GM23338 (cell line): Measurements from ENCODE around the gene MAPKAPK2. TPM values are rescaled to one million over a fixed set of nuclear protein-coding genes. Genes with fewer than 3 reads are reported as not detected.

Experiments
- ATAC-seq: fragments of 200-7000 bp; cut with Tn5 transposase; 3 replicates; pipeline ENCODE4 v1.9.1; 2020
- DNase-seq: peaks from one replicate; pipeline ENCODE4 v3.0.0-alpha.2; 2015; ENCODE audit warnings: low spot score
- H2AFZ ChIP-seq: fragments of 200-600 bp; sonication (generic); 2 replicates; pipeline ENCODE4 v1.8.0; 2016; ENCODE audit warnings: antibody characterized with exemption, mild to moderate bottlenecking, moderate library complexity
- H3F3A ChIP-seq: fragments of 200-600 bp; sonication (generic); replicated peaks from 2 replicates; pipeline ENCODE4 v1.8.0; 2017; ENCODE audit warnings: antibody characterized with exemption, mixed run types, low read depth
- H3K27ac ChIP-seq: fragments of 200-600 bp; sonication (generic); 2 replicates; pipeline ENCODE4 v1.6.1; 2016; ENCODE audit warnings: low read depth
- H3K27me3 ChIP-seq: fragments of 200-600 bp; sonication (generic); 2 replicates; pipeline ENCODE4 v1.8.0; 2016; ENCODE audit warnings: mild to moderate bottlenecking, mixed run types, moderate library complexity; ENCODE audit not compliant: insufficient read depth
- H3K36me3 ChIP-seq: fragments of 200-600 bp; sonication (generic); 2 replicates; pipeline ENCODE4 v1.8.0; 2016; ENCODE audit warnings: mild to moderate bottlenecking; ENCODE audit not compliant: insufficient read depth
- H3K4me1 ChIP-seq: fragments of 200-600 bp; sonication (generic); 2 replicates; pipeline ENCODE4 v1.8.0; 2016; ENCODE audit warnings: mild to moderate bottlenecking, moderate library complexity; ENCODE audit not compliant: insufficient read depth
- H3K4me2 ChIP-seq: fragments of 200-600 bp; sonication (generic); 2 replicates; pipeline ENCODE4 v1.7.1; 2017; ENCODE audit warnings: mixed run types
- H3K4me3 ChIP-seq: fragments of 200-600 bp; sonication (generic); 2 replicates; pipeline ENCODE4 v1.6.1; 2016; ENCODE audit warnings: mixed run types
- H3K79me2 ChIP-seq: fragments of 200-600 bp; sonication (generic); replicated peaks from 2 replicates; pipeline ENCODE4 v1.8.0; 2017; ENCODE audit warnings: mild to moderate bottlenecking; ENCODE audit not compliant: insufficient read depth
- H3K9me2 ChIP-seq: fragments of 200-600 bp; sonication (generic); 2 replicates; pipeline ENCODE4 v1.8.0; 2017; ENCODE audit not compliant: insufficient read depth
- H4K20me1 ChIP-seq: fragments of 200-600 bp; sonication (generic); replicated peaks from 2 replicates; pipeline ENCODE4 v1.8.0; 2017; ENCODE audit warnings: mild to moderate bottlenecking; ENCODE audit not compliant: insufficient read depth
- H3K27ac Mint-ChIP-seq: 2 replicates; pipeline ENCODE4 v1.8.0; 2020; ENCODE audit warnings: inconsistent platforms, mild to moderate bottlenecking, moderate library complexity, mixed read lengths
- H3K27me3 Mint-ChIP-seq: 3 replicates; pipeline ENCODE4 v1.8.0; 2022; ENCODE audit warnings: low read depth, mild to moderate bottlenecking, moderate library complexity, mixed read lengths, inconsistent platforms; ENCODE audit not compliant: insufficient read depth, poor library complexity
- H3K36me3 Mint-ChIP-seq: 3 replicates; pipeline ENCODE4 v1.8.0; 2021; ENCODE audit warnings: low read depth, mild to moderate bottlenecking, inconsistent platforms, moderate library complexity, mixed read lengths
- H3K4me1 Mint-ChIP-seq: 3 replicates; pipeline ENCODE4 v1.8.0; 2020; ENCODE audit warnings: mild to moderate bottlenecking, inconsistent platforms, mixed read lengths
- H3K4me3 Mint-ChIP-seq: 3 replicates; pipeline ENCODE4 v1.8.0; 2021; ENCODE audit warnings: moderate library complexity, mild to moderate bottlenecking, inconsistent platforms, mixed read lengths
- H3K9me3 Mint-ChIP-seq: 3 replicates; pipeline ENCODE4 v1.8.0; 2020; ENCODE audit warnings: moderate library complexity, mild to moderate bottlenecking, inconsistent platforms, mixed read lengths
- CREB1 ChIP-seq: fragments of 250-450 bp; sonication (Bioruptor Pico); IDR thresholded peaks from 2 replicates; pipeline ENCODE4 v1.5.0; 2020; ENCODE audit warnings: low read depth, mild to moderate bottlenecking, moderate library complexity
- ETS1 ChIP-seq: IDR thresholded peaks from 2 replicates; pipeline ENCODE4 v1.6.1; 2016; ENCODE audit warnings: antibody characterized with exemption
- EZH2 ChIP-seq: fragments of 200-600 bp; sonication (generic); IDR thresholded peaks from one replicate; pipeline ENCODE4 v1.8.0; 2017; ENCODE audit warnings: antibody characterized with exemption, mild to moderate bottlenecking, low read depth; ENCODE audit not compliant: unreplicated experiment
- EZH2phosphoT487 ChIP-seq: fragments of 200-600 bp; sonication (generic); IDR thresholded peaks from one replicate; pipeline ENCODE4 v1.8.1; 2018; ENCODE audit warnings: antibody characterized with exemption; ENCODE audit not compliant: unreplicated experiment
- NANOG ChIP-seq: IDR thresholded peaks from 2 replicates; pipeline ENCODE4 v1.6.1; 2016; ENCODE audit warnings: antibody characterized with exemption, borderline replicate concordance
- POLR2AphosphoS5 ChIP-seq: IDR thresholded peaks from 2 replicates; pipeline ENCODE4 v1.6.1; 2016; ENCODE audit warnings: antibody characterized with exemption, low read depth
- REST ChIP-seq: IDR thresholded peaks from one replicate; pipeline ENCODE4 v1.6.1; 2018; ENCODE audit warnings: antibody characterized with exemption; ENCODE audit not compliant: unreplicated experiment
- STAT1 ChIP-seq: IDR thresholded peaks from one replicate; pipeline ENCODE4 v1.6.1; 2016; ENCODE audit warnings: antibody characterized with exemption; ENCODE audit not compliant: unreplicated experiment
- ZNF114 ChIP-seq: fragments of 250-450 bp; sonication (Bioruptor Pico); IDR thresholded peaks from 2 replicates; pipeline ENCODE4 v1.5.0; 2020; ENCODE audit warnings: mild to moderate bottlenecking, moderate library complexity
- ZNF331 ChIP-seq: fragments of 250-450 bp; sonication (Bioruptor Pico); IDR thresholded peaks from 2 replicates; pipeline ENCODE4 v1.5.0; 2020; ENCODE audit warnings: low read depth, mild to moderate bottlenecking, moderate library complexity
- polyA plus RNA-seq: library from polyadenylated mRNA; unstranded; fragments of >200 nt; fragmentation: Nextera tagmentation; extraction: Ambion mirVana; gene quantifications from 2 replicates; pipeline ENCODE4 v1.2.1, GENCODE V29; 2016
- total RNA-seq: library from RNA; depleted of rRNA; stranded (reverse); fragments of >200 nt; shearing (Covaris generic); gene quantifications from 2 replicates; pipeline ENCODE4 v1.2.3, GENCODE V29; 2014
- TF ChIP-seq, protein P1 (sequence below): fragments of 250-450 bp; sonication (Bioruptor Pico); IDR thresholded peaks from 2 replicates; pipeline ENCODE4 v1.5.0; 2020; ENCODE audit warnings: mild to moderate bottlenecking, moderate library complexity

MAPKAPK2 gene
- total and polyA plus RNA-seq, 2 experiments from 2014 or later = 10.1 to 30.4 TPM

DNA sequence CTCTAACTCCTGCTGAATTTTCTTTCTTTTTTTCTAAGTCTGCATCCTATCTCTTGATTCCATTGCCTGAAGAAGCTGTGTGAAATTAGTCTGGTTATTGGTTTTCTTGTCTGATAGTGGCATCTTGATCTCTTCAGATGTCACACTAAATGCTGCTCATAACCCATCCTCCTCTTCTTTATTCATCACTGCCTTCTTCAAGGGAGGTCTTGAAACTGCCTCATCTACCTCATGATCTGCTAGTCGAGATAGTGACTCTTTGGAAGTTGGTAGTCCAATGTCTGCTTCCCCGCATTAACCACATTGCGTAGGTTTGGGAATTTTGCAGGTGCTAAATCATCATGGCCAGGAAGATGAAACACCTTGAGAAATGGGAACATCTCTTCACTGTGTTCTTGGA is 33.7 kb upstream of the MAPKAPK2 start:
- Histone ChIP-seq H3K4me3 (no peak overlapping the region), H3K27ac (no peak overlapping the region), H3K4me2 (no peak overlapping the region), H3K36me3 (no peaks in the 10 kb centered on the region), H3K4me1 (peaks cover 5% of the 10 kb centered on the region; the same call in 1 of the 2 replicates), H3K79me2 (no peaks in the 10 kb centered on the region), H2AFZ (no peak overlapping the region), H4K20me1 (peaks cover 4% of the 10 kb centered on the region; the same call in 1 of the 2 replicates), H3K9me2 (0 out of 2 replicates have a peak, but pooled peaks cover 9% of the 10 kb centered on the region), H3K27me3 (no peaks in the 10 kb centered on the region), H3F3A (no peaks in the 10 kb centered on the region)
- TF ChIP-seq ETS1 (no peak), CREB1 (CRISPR knock-in tag) (no peak), REST (no peak), EZH2 (no peak), STAT1 (no peak), ZNF331 (CRISPR knock-in tag) (no peak), EZH2phosphoT487 (no peak), NANOG (no peak), ZNF114 (no peak), POLR2AphosphoS5 (no peak)
- TF ChIP-seq, protein P1, sequence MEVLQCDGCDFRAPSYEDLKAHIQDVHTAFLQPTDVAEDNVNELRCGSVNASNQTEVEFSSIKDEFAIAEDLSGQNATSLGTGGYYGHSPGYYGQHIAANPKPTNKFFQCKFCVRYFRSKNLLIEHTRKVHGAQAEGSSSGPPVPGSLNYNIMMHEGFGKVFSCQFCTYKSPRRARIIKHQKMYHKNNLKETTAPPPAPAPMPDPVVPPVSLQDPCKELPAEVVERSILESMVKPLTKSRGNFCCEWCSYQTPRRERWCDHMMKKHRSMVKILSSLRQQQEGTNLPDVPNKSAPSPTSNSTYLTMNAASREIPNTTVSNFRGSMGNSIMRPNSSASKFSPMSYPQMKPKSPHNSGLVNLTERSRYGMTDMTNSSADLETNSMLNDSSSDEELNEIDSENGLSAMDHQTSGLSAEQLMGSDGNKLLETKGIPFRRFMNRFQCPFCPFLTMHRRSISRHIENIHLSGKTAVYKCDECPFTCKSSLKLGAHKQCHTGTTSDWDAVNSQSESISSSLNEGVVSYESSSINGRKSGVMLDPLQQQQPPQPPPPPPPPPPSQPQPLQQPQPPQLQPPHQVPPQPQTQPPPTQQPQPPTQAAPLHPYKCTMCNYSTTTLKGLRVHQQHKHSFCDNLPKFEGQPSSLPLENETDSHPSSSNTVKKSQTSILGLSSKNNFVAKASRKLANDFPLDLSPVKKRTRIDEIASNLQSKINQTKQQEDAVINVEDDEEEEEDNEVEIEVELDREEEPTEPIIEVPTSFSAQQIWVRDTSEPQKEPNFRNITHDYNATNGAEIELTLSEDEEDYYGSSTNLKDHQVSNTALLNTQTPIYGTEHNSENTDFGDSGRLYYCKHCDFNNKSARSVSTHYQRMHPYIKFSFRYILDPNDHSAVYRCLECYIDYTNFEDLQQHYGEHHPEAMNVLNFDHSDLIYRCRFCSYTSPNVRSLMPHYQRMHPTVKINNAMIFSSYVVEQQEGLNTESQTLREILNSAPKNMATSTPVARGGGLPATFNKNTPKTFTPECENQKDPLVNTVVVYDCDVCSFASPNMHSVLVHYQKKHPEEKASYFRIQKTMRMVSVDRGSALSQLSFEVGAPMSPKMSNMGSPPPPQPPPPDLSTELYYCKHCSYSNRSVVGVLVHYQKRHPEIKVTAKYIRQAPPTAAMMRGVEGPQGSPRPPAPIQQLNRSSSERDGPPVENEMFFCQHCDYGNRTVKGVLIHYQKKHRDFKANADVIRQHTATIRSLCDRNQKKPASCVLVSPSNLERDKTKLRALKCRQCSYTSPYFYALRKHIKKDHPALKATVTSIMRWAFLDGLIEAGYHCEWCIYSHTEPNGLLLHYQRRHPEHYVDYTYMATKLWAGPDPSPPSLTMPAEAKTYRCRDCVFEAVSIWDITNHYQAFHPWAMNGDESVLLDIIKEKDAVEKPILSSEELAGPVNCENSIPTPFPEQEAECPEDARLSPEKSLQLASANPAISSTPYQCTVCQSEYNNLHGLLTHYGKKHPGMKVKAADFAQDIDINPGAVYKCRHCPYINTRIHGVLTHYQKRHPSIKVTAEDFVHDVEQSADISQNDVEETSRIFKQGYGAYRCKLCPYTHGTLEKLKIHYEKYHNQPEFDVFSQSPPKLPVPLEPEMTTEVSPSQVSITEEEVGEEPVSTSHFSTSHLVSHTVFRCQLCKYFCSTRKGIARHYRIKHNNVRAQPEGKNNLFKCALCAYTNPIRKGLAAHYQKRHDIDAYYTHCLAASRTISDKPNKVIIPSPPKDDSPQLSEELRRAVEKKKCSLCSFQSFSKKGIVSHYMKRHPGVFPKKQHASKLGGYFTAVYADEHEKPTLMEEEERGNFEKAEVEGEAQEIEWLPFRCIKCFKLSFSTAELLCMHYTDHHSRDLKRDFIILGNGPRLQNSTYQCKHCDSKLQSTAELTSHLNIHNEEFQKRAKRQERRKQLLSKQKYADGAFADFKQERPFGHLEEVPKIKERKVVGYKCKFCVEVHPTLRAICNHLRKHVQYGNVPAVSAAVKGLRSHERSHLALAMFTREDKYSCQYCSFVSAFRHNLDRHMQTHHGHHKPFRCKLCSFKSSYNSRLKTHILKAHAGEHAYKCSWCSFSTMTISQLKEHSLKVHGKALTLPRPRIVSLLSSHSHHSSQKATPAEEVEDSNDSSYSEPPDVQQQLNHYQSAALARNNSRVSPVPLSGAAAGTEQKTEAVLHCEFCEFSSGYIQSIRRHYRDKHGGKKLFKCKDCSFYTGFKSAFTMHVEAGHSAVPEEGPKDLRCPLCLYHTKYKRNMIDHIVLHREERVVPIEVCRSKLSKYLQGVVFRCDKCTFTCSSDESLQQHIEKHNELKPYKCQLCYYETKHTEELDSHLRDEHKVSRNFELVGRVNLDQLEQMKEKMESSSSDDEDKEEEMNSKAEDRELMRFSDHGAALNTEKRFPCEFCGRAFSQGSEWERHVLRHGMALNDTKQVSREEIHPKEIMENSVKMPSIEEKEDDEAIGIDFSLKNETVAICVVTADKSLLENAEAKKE (CRISPR knock-in tag) = no peak
- Mint-ChIP-seq H3K36me3 (peaks cover 7% of the 10 kb centered on the region), H3K4me3 (no peak overlapping the region), H3K9me3 (no peaks in the 10 kb centered on the region), H3K27me3 (peaks cover 2% of the 10 kb centered on the region), H3K27ac (no peak overlapping the region), H3K4me1 (peaks cover 11% of the 10 kb centered on the region; the same call in 2 of the 3 replicates)
- ATAC-seq = no peak
- DNase-seq = no peak
